Adipocyte (in vitro differentiated cells): ENCODE data around the gene SOSTDC1.

Source experiments
- DNase-seq: peaks from one replicate; pipeline ENCODE4 v3.0.0-alpha.2; 2015; ENCODE audit warnings: low read depth
- H3K27me3 ChIP-seq: replicated peaks from 2 replicates; pipeline ENCODE4 v1.7.0; 2013; ENCODE audit warnings: mild to moderate bottlenecking, low read length, moderate library complexity; ENCODE audit not compliant: control insufficient read depth, insufficient read depth
- H3K36me3 ChIP-seq: 2 replicates; pipeline ENCODE4 v1.7.0; 2013; ENCODE audit warnings: low read length, mild to moderate bottlenecking, moderate library complexity; ENCODE audit not compliant: control insufficient read depth, insufficient read depth, severe bottlenecking
- H3K4me1 ChIP-seq: 2 replicates; pipeline ENCODE4 v1.7.0; 2013; ENCODE audit warnings: mild to moderate bottlenecking, low read length, moderate library complexity; ENCODE audit not compliant: control insufficient read depth, insufficient read depth
- H3K4me3 ChIP-seq: 2 replicates; pipeline ENCODE4 v1.7.0; 2013; ENCODE audit warnings: mild to moderate bottlenecking, low read length, moderate library complexity
- H3K9ac ChIP-seq: 2 replicates; pipeline ENCODE4 v1.7.0; 2013; ENCODE audit warnings: mild to moderate bottlenecking, low read length, moderate library complexity
- H3K9me3 ChIP-seq: 2 replicates; pipeline ENCODE4 v1.7.0; 2013; ENCODE audit warnings: mild to moderate bottlenecking, low read length, moderate library complexity; ENCODE audit not compliant: control insufficient read depth

The SOSTDC1 gene

DNA sequence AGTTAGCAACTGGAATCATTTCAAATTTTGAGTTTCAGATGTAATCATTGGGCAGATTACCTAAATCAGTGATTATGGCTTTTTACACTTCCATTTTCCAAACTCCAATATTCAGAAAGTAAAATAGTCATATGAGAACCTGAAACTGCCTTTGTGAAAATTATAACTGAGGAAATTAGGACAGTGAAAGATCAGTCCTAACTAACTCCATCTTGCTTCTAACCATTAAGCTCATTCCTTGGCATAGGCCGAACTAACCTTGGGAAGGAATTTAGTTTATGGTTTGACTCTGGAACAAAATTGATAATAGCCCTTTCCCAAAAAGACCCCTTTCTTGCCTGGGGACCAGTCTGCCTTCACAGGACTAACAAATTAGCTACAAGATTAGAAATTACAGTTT, 46.4 kb downstream of the SOSTDC1 start:
- Histone ChIP-seq H3K9me3 (no peaks in the 10 kb centered on the region), H3K4me1 (peaks cover 17% of the 10 kb centered on the region), H3K27me3 (no peaks in the 10 kb centered on the region), H3K4me3 (no peak overlapping the region), H3K9ac (no peak overlapping the region), H3K36me3 (no peaks in the 10 kb centered on the region)
- no peak for DNase-seq

DNA sequence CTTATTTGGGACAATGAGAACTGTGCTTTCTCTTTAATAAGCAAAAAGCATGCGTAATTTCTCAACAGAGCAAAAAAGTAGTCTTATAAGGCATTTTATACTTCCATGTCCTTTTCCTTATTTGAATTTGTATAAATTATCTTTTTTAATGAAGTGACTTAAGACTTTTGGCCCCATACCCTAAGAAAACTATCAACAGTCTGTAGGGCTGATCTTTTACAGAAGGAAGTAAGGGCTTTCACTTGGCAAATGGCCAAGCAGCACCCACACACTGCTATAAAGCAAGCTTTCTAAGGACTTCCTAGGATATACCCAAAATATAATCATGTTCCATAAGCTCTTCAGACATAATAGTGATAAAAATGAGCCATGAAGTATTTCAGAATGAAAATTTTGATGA, 47.6 kb downstream of the SOSTDC1 start:
- no peak for DNase-seq
- H3K4me3 ChIP-seq = no peak overlapping the region
- no peaks in the 10 kb centered on the region for H3K36me3 ChIP-seq
- no peaks in the 10 kb centered on the region for H3K9me3 ChIP-seq
- H3K9ac ChIP-seq = no peak overlapping the region
- H3K4me1 ChIP-seq = peaks cover 17% of the 10 kb centered on the region
- H3K27me3 ChIP-seq = no peaks in the 10 kb centered on the region

DNA sequence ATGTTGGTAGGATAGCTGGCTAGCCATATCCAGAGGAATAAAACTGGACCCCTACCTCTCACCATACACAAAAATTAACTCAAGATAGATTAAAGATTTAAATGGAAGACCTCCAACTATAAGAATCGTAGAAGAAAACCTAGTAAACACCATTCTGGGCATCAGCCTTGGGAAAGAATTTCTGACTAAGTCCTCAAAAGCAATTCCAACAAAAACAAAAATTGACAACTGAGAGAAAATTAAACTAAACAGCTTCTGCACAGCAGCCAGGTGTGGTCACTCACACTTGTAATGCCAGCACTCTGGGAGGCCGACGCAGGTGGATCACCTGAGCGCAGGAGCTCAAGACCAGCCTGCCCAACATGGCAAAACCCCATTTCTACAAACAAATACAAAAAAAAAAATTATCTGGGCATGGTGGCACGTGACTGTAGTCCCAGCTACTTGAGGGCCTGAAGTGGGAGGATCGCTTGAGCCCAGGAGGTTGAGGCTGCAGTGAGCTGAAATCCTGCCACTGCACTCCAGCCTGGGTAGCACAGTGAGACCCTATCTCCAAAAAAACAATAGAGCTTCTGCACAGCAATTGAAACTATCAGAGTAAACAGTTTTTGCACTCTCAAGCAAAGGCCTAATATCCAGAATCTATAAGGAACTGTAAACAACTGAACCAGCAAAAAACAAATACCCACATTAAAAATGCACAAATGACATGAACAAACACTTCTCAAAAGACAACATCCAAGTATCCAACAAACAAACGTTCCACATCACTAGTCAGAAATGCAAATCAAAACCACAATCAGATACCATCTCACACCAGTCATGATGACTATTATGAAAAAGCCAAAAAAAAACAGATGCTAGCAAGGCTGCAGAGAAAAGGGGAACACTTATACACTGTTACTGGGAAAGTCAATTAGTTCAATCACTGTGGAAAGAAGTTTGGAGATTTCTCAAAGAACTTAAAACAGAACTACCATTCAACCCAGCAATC, 49.0 kb downstream of the SOSTDC1 start:
- no peaks in the 10 kb centered on the region for H3K27me3 ChIP-seq
- H3K9me3 ChIP-seq = no peaks in the 10 kb centered on the region
- H3K4me1 ChIP-seq = peaks cover 8% of the 10 kb centered on the region
- no peaks in the 10 kb centered on the region for H3K36me3 ChIP-seq
- peak; percentile 76 for DNase-seq
- H3K4me3 ChIP-seq = no peak overlapping the region
- H3K9ac ChIP-seq = no peak overlapping the region

DNA sequence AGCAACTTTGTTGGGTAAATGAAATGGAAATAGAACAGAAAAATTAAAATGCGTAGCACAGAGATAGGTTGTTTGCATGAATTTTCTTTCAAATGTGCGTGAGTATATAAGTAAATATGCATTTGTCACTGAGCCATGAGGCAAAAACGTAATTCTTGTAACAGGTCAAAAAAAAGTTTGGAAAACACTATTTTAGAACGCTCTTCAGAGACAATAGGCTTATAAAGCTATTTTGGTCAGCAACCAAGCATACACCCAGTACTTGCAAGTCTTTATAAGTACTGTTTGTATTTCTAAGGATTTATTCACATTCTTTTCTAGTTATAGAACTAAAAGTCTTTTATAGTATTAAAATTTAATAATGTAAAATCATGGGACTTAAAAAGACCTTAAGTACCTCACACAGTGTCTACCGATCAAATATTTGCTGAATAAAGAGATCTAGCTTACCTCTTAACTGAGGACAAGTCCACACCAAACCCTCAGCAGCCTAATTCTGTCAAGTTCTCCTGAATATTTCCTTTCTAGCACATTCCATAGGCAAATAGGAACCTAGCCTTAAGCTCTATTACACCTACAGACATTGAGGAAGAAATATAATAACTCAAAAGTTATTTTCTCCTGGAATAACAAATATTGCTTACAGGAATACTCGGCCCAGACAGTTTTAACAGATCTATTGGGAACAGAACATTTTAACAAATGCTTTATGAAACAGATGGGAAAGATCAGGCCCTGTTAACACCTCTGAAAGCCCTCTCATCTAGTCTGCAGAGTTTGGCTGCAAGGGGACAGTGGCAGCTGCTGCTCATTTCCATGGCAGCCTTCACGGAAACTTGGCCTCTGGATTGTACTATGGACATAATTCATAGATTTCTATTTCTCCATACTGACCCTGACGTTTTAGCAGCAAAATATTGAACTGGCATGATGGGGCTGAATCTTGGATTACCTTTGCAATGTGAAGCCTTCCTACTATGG, 53.0 kb downstream of the SOSTDC1 start:
- Histone ChIP-seq H3K27me3 (no peaks in the 10 kb centered on the region), H3K36me3 (no peaks in the 10 kb centered on the region), H3K4me3 (no peak overlapping the region), H3K4me1 (no peaks in the 10 kb centered on the region), H3K9me3 (no peaks in the 10 kb centered on the region), H3K9ac (no peak overlapping the region)
- no peak for DNase-seq
